SK-N-MC (cell line): ENCODE measurements around the gene TRNP1.

Experiments
- EZH2 ChIP-seq: fragments of 200-600 bp; sonication (generic); IDR thresholded peaks from one replicate; pipeline ENCODE4 v1.6.1; 2017; ENCODE audit warnings: antibody characterized with exemption
- POLR2AphosphoS5 ChIP-seq: IDR thresholded peaks from 2 replicates; pipeline ENCODE4 v1.6.1; 2012; ENCODE audit warnings: mild to moderate bottlenecking, low read depth, low read length, borderline replicate concordance

DNA sequence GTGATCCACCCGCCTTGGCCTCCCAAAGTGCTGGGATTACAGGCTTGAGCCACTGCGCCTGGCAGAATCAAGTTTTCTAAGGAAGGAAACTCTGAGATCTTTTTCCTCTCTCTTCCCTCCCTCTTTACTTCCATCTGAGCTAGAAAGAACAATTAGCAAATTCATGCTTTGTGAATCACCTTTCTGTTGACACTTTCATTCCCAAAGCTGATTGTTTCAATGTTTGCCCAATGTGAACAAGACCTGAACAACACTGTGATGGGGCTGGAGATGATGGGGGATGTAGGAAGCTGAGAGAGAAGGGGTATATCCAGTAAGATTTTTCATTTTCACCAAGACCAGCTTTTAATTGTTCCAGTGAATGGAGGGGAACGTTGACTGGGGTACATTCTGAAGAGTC, 24.8 kb downstream of the TRNP1 start:
- TF ChIP-seq EZH2 (no peak), POLR2AphosphoS5 (no peak)
